Mucosa of descending colon (tissue), 3 donors: Measurements from ENCODE around the gene DMRTB1. TPM values are rescaled to one million over a fixed set of nuclear protein-coding genes. Genes with fewer than 3 reads are reported as not detected.

Experiments used
- ATAC-seq: fragments of 200-7000 bp; cut with Tn5 transposase; one replicate; pipeline ENCODE4 v1.9.1; 2020; ENCODE audit warnings: mild to moderate bottlenecking, moderate library complexity
- DNase-seq, 3 donors: peaks; one replicate each; pipeline ENCODE4 v3.0.0-alpha.2; 2020
- H3K36me3 ChIP-seq: fragments of 200-600 bp; one replicate; pipeline ENCODE4 v1.8.0; 2021; ENCODE audit warnings: low read depth, mild to moderate bottlenecking
- H3K4me1 ChIP-seq: fragments of 200-600 bp; one replicate; pipeline ENCODE4 v1.8.0; 2021; ENCODE audit warnings: low read depth, mild to moderate bottlenecking
- H3K4me3 ChIP-seq: fragments of 200-600 bp; one replicate; pipeline ENCODE4 v1.8.0; 2021; ENCODE audit warnings: mild to moderate bottlenecking
- H3K9me3 ChIP-seq: fragments of 200-600 bp; one replicate; pipeline ENCODE4 v1.8.0; 2021; ENCODE audit warnings: mild to moderate bottlenecking
- intact Hi-C, 2 donors: fragments of 100-400 bp; cut with DNase I in 1 of 2; cut with micrococcal nuclease in 1 of 2; formaldehyde crosslinking; loops; one replicate each; pipeline versions ENCODE4 v1.11.0 to v1.11.1; 2022; cut with DNase I, micrococcal nuclease
- total RNA-seq, 3 donors: library from RNA; stranded (reverse); fragmentation: NEBNext Ultra II Directional in 2 of 3; extraction: Animal tissue kit (Norgen Biotek cat#: 25700) in 2 of 3; gene quantifications; one replicate each; pipeline versions ENCODE4 v1.2.1 to v1.2.4, GENCODE V29; 2021 to 2023
- TF ChIP-seq, protein P1 (sequence below): fragments of 200-600 bp; IDR thresholded peaks from one replicate; pipeline ENCODE4 v1.8.0; 2022; ENCODE audit warnings: antibody characterized with exemption, mild to moderate bottlenecking
- donor health status: DM: no; HTN: no; CAD: no; lungs with moderate emphysema.
- donor health status: DM: no; HTN: no; CAD: no.
- donor health status: DM: no; HTN: yes; CAD: no.

The DMRTB1 gene
- total RNA-seq, 3 donors from 2014 or later = not detected

DNA sequence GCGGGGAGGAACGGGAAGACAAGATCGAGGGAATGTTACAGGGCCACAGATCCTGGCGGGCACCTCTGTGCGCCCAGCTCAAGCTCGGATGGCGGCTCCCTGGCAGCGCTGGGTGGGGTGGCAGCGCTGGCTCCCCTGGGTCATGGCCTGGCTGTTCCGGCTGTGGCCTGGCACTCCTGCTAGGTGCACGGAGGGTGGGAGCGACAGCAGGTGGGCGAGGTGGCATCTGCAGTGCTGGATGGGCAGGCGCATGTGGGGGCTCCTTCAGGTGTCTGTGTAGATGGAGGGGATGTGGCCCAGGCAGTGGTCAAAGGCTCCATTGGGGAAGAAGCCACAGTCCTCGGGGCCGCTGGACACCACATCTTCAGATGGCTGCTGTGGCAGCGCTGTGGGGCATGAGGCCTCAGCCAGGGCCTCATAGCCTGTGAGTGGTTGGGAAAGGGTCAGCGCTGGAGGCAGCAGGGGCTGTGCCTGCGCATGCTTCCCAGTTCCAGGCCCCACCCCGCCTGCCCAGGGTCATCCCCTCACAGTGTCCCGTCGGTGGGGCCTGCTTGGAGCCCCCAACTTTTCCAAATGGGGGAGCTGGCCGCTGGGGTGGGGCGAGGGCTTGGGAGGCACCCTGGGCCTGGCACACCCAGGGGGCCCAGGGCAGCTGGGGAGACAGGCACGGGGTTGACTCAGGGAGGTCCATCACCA, 47.3 kb downstream of the DMRTB1 start:
- H3K36me3 ChIP-seq = no peaks in the 10 kb centered on the region
- no peak overlapping the region for H3K4me3 ChIP-seq
- intact Hi-C loops = no loop called here
- no peaks in the 10 kb centered on the region for H3K4me1 ChIP-seq
- no peaks in the 10 kb centered on the region for H3K9me3 ChIP-seq
- DNase-seq (no peak), ATAC-seq (no peak)
- TF ChIP-seq, protein P1, sequence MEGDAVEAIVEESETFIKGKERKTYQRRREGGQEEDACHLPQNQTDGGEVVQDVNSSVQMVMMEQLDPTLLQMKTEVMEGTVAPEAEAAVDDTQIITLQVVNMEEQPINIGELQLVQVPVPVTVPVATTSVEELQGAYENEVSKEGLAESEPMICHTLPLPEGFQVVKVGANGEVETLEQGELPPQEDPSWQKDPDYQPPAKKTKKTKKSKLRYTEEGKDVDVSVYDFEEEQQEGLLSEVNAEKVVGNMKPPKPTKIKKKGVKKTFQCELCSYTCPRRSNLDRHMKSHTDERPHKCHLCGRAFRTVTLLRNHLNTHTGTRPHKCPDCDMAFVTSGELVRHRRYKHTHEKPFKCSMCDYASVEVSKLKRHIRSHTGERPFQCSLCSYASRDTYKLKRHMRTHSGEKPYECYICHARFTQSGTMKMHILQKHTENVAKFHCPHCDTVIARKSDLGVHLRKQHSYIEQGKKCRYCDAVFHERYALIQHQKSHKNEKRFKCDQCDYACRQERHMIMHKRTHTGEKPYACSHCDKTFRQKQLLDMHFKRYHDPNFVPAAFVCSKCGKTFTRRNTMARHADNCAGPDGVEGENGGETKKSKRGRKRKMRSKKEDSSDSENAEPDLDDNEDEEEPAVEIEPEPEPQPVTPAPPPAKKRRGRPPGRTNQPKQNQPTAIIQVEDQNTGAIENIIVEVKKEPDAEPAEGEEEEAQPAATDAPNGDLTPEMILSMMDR = no peak

DNA sequence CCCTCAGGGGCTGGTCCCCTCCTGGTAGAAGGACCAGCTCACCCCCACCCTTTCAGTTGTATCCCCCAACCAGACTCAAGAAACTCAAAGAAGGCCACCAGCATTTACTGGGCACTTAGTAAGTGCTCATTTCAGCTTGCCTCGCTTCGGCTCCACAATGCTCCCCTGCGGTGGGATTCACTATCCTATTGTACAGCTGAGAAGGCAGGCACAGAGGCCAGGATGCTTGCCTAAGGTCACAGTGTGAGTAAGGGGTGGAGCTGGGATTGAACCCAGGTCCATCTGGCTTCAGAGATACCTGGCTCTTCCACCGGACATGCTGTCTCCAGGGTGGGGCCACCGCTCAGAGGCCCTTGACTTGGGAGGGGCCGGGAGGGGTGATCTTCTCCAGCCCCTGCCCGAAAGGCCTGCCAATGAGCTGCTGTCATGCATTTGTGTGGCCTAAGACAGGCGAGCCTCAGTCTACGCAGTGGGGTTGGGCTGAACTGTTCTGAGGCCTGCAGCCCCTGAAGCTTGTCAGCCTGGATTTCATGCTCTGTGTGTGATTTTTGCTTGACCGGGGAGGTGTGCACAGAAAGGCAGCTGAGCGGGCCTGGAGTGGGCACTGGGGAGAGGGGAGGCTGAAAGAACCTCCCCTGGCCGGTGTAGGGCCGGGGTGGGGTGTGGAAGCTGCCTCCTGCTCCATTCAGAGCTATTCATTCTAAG, 48.1 kb downstream of the DMRTB1 start:
- Histone ChIP-seq H3K4me3 (no peak overlapping the region), H3K4me1 (no peaks in the 10 kb centered on the region), H3K36me3 (no peaks in the 10 kb centered on the region), H3K9me3 (no peaks in the 10 kb centered on the region)
- ATAC-seq (no peak), DNase-seq (no peak)
- intact Hi-C loops = no loop called here
- TF ChIP-seq, protein P1 = no peak

DNA sequence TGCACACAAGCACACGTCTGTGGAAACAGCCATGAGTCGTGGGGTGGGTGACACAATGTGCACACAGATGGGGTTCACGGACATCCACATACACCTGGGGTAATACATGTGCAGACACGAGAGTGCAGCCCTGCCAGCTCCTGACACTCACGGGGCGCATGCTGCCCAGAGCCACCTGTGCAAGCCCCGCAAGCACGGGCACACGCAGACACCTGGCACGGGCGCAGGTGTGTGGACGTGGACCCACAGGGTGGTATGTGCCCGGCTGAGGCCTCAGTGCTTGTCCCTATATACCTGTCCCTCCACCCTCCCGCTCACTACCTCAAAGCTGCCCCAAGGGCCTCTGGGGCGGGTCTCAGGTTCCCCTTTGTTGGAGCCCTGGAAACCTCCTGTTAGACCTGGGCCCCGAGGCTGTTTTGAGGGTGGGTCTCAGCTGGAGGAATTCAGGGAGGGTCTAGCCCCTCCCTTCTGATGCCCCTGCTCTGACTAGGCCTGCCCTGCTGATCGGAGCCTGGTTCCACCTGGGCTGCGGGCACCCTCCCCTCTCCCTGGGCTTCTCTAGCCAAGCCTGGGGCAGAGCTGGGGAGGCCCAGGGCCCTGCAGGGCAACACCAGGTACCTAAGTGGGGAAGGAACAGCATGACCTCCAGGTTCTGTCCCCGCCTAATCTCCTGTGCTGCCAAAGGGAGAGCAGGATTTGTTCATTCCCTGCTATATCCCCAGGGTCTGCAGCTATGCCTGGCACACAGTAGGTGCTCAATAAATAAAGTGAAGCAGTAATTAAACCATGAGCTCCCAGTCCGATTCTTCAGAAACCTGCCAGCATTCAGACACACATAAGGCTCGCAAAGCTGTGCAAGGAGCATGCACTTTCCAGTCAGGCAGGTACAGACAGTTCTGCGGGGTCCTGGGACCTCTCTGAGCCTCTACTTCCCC, 49.1 kb downstream of the DMRTB1 start:
- TF ChIP-seq, protein P1 = no peak
- no peak for DNase-seq

DNA sequence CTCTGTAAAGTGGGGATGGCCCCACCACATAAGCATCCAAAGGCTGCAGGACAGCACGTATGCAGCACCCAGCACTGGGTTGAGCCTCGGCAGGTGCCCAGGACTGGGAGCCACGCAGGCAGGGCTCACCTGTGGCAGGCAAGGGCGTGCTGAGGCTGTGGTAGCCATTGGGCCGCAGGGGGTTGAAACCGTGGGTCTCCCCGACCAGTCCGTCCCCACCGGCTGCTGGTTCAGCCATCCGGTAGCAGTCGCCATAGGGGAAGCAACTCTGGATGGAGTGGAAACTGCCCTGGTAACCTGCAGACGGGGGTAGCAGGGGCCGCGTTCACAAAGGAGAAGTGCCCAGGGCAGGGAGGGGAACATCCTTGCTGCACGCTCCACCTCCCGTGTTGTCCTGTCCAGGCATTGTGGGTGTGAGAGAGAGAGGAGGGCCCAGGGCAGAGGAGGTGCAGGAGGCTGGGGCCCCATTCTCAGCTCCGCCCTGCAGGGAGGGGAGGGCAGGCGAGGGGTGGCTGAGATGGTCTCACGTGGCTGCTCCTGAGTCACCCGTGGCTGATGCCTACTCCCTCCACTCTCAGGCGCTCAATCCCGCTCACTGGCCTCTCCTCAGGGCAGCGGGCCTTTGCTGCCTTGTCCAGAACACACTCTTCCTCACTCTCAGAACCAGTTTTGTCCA, 49.9 kb downstream of the DMRTB1 start:
- no peak for DNase-seq
- no peak overlapping the region for H3K4me3 ChIP-seq
- peak; percentile 21 for ATAC-seq
- H3K4me1 ChIP-seq = no peaks in the 10 kb centered on the region
- intact Hi-C loops = no loop called here
- TF ChIP-seq, protein P1 = no peak
- H3K9me3 ChIP-seq = no peaks in the 10 kb centered on the region
- no peaks in the 10 kb centered on the region for H3K36me3 ChIP-seq

More for the DNA sequence above, 49.1 kb downstream of the DMRTB1 start:
- Histone ChIP-seq H3K36me3 (no peaks in the 10 kb centered on the region), H3K4me1 (no peaks in the 10 kb centered on the region), H3K9me3 (no peaks in the 10 kb centered on the region), H3K4me3 (no peak overlapping the region)
- intact Hi-C loops = no loop called here
- no peak for ATAC-seq

DNA sequence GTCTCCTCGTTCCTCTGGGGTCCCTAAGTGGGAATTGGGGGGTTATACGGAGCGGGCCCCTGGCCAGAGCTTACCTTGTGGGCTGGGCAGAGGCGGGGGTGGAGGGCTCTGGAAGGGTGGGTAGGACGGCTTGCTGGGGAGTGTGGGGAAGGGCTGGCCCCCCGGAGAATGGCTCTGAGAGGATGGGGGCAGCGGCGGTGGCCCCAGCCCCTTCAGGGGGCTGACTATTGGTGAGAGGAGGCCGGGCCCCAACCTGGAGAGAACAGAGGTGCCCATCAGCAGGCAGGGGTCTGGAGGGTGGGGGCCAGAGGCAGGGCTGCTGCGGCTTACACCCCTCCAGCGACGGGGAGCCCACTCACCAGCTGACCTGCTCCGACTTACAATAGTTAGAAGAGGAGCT, 50.6 kb downstream of the DMRTB1 start:
- H3K4me3 ChIP-seq = no peak overlapping the region
- no peaks in the 10 kb centered on the region for H3K9me3 ChIP-seq
- ATAC-seq (no peak), DNase-seq (no peak)
- H3K4me1 ChIP-seq = no peaks in the 10 kb centered on the region
- H3K36me3 ChIP-seq = no peaks in the 10 kb centered on the region
- intact Hi-C loops = no loop called here
- TF ChIP-seq, protein P1 = no peak
